ENCODE measurements around the gene HLF.

Gene HLF

GRCh38 chr17:55314061-55314783 is 49.5 kb downstream of the HLF start:
- peaks cover 6% of the 10 kb centered on the region for H3K27me3 ChIP-seq (ENCODE audit: insufficient read depth, poor library complexity, severe bottlenecking)
- H3K27ac ChIP-seq (replicated peaks): no peak overlapping the region
- H3K4me3 ChIP-seq (replicated peaks; ENCODE audit: insufficient read depth, low read length): no peak overlapping the region
- DNase-seq (ENCODE audit: low read depth in 1 of 2, low spot score in 1 of 2): no peak
- TF ChIP-seq GABPA (IDR thresholded peaks at IDR 0.05; ENCODE audit: low read depth): no peak
- no peak for TF ChIP-seq SPI1 (IDR thresholded peaks at IDR 0.05; ENCODE audit: borderline replicate concordance, low read depth)
- TF ChIP-seq, protein P1, sequence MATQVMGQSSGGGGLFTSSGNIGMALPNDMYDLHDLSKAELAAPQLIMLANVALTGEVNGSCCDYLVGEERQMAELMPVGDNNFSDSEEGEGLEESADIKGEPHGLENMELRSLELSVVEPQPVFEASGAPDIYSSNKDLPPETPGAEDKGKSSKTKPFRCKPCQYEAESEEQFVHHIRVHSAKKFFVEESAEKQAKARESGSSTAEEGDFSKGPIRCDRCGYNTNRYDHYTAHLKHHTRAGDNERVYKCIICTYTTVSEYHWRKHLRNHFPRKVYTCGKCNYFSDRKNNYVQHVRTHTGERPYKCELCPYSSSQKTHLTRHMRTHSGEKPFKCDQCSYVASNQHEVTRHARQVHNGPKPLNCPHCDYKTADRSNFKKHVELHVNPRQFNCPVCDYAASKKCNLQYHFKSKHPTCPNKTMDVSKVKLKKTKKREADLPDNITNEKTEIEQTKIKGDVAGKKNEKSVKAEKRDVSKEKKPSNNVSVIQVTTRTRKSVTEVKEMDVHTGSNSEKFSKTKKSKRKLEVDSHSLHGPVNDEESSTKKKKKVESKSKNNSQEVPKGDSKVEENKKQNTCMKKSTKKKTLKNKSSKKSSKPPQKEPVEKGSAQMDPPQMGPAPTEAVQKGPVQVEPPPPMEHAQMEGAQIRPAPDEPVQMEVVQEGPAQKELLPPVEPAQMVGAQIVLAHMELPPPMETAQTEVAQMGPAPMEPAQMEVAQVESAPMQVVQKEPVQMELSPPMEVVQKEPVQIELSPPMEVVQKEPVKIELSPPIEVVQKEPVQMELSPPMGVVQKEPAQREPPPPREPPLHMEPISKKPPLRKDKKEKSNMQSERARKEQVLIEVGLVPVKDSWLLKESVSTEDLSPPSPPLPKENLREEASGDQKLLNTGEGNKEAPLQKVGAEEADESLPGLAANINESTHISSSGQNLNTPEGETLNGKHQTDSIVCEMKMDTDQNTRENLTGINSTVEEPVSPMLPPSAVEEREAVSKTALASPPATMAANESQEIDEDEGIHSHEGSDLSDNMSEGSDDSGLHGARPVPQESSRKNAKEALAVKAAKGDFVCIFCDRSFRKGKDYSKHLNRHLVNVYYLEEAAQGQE (IDR thresholded peaks at IDR 0.05; ENCODE audit: insufficient replicate concordance, low read depth): no peak
- no peak for TF ChIP-seq POLR2AphosphoS5 (IDR thresholded peaks at IDR 0.05; ENCODE audit: low read depth)
- TF ChIP-seq, protein P2, sequence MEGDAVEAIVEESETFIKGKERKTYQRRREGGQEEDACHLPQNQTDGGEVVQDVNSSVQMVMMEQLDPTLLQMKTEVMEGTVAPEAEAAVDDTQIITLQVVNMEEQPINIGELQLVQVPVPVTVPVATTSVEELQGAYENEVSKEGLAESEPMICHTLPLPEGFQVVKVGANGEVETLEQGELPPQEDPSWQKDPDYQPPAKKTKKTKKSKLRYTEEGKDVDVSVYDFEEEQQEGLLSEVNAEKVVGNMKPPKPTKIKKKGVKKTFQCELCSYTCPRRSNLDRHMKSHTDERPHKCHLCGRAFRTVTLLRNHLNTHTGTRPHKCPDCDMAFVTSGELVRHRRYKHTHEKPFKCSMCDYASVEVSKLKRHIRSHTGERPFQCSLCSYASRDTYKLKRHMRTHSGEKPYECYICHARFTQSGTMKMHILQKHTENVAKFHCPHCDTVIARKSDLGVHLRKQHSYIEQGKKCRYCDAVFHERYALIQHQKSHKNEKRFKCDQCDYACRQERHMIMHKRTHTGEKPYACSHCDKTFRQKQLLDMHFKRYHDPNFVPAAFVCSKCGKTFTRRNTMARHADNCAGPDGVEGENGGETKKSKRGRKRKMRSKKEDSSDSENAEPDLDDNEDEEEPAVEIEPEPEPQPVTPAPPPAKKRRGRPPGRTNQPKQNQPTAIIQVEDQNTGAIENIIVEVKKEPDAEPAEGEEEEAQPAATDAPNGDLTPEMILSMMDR (IDR thresholded peaks at IDR 0.05; ENCODE audit: insufficient read depth, low read length): no peak

DNA sequence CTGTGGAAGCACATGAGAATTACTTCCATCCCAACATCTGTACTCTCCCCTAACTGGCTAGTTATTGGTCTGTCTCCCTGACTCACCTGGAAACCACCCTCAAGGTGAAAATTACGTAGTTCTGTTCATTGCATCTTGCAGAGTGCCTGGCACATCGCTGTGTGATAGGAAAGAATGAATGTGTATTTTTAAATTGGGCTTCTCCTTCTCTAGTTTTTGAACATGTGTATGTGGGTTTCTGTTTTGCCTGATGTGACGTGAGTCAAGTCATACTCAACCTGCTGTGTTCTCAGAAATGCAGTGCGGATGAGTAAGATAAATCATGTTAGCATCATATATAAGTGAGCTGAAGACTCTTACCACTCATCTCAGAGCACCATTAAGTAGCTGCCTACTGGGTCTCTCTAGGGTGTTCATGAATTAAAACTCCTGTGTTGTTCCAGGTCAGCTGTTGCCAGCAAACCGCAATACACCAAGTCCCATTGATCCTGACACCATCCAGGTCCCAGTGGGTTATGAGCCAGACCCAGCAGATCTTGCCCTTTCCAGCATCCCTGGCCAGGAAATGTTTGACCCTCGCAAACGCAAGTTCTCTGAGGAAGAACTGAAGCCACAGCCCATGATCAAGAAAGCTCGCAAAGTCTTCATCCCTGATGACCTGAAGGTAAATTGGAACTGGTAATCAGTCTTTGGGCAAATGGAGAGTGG is 50.2 kb downstream of the HLF start:
- DNase-seq (ENCODE audit: low read depth in 1 of 2, low spot score in 1 of 2): no peak
- Histone ChIP-seq H3K27me3 (ENCODE audit: insufficient read depth, poor library complexity, severe bottlenecking) (peaks cover 2% of the 10 kb centered on the region), H3K27ac (replicated peaks) (no peak overlapping the region), H3K4me3 (replicated peaks; ENCODE audit: insufficient read depth, low read length) (no peak overlapping the region)
- TF ChIP-seq, protein P2 (IDR thresholded peaks at IDR 0.05; ENCODE audit: insufficient read depth, low read length): no peak
- TF ChIP-seq GABPA (IDR thresholded peaks at IDR 0.05; ENCODE audit: low read depth) (no peak), SPI1 (IDR thresholded peaks at IDR 0.05; ENCODE audit: borderline replicate concordance, low read depth) (no peak), POLR2AphosphoS5 (IDR thresholded peaks at IDR 0.05; ENCODE audit: low read depth) (no peak)
- TF ChIP-seq, protein P1 (IDR thresholded peaks at IDR 0.05; ENCODE audit: insufficient replicate concordance, low read depth): no peak

GRCh38 chr17:55316499-55316898 is 51.7 kb downstream of the HLF start:
- no peaks in the 10 kb centered on the region for H3K27me3 ChIP-seq (ENCODE audit: insufficient read depth, poor library complexity, severe bottlenecking)
- DNase-seq (ENCODE audit: low read depth in 1 of 2, low spot score in 1 of 2): no peak
- TF ChIP-seq, protein P2 (IDR thresholded peaks at IDR 0.05; ENCODE audit: insufficient read depth, low read length): no peak
- TF ChIP-seq POLR2AphosphoS5 (IDR thresholded peaks at IDR 0.05; ENCODE audit: low read depth) (no peak), GABPA (IDR thresholded peaks at IDR 0.05; ENCODE audit: low read depth) (no peak), SPI1 (IDR thresholded peaks at IDR 0.05; ENCODE audit: borderline replicate concordance, low read depth) (no peak)
- TF ChIP-seq, protein P1 (IDR thresholded peaks at IDR 0.05; ENCODE audit: insufficient replicate concordance, low read depth): no peak
- no peak overlapping the region for H3K27ac ChIP-seq (replicated peaks)
- no peak overlapping the region for H3K4me3 ChIP-seq (replicated peaks; ENCODE audit: insufficient read depth, low read length)
